HG02763 (cell line): Measurements from ENCODE around the gene GRIK4.
"Not testable (repeated sequence)": the region's sequence is repeated elsewhere in the genome, so short reads cannot be mapped to it uniquely, and the experiment has no call there.

Experiments
- ATAC-seq: cut with Tn5 transposase; IDR thresholded peaks from one replicate; pipeline ENCODE4 v1.9.1; 2021; ENCODE audit warnings: mild to moderate bottlenecking, moderate library complexity; ENCODE audit not compliant: unreplicated experiment

The GRIK4 gene

GRCh38 chr11:120511116-120511819, at the start of gene GRIK4:
GRIK4 (plus strand) TSS chr11:120511748; CDS start chr11:120660319, 148,571 bp downstream.
- ATAC-seq: peak; percentile 80

- ATAC-seq: no peak
Observed at GRCh38 chr11:120462825-120463224, 48.7 kb upstream of the GRIK4 start.

- no peak for ATAC-seq
Observed at GRCh38 chr11:120465921-120466534, 45.5 kb upstream of the GRIK4 start.

GRCh38 chr11:120467627-120468026, 43.9 kb upstream of the GRIK4 start:
- no peak for ATAC-seq

- ATAC-seq: no peak
Observed at GRCh38 chr11:120471131-120471530, 40.4 kb upstream of the GRIK4 start.

GRCh38 chr11:120471994-120472393, 39.6 kb upstream of the GRIK4 start:
- no peak for ATAC-seq

GRCh38 chr11:120473503-120473902, 38.0 kb upstream of the GRIK4 start:
- ATAC-seq: no peak

- ATAC-seq: no peak
Observed at GRCh38 chr11:120482149-120482548, 29.4 kb upstream of the GRIK4 start.

- ATAC-seq: no peak
Observed at GRCh38 chr11:120484722-120485121, 26.8 kb upstream of the GRIK4 start.

GRCh38 chr11:120486138-120486537, 25.4 kb upstream of the GRIK4 start:
- no peak for ATAC-seq

GRCh38 chr11:120489799-120490198, 21.7 kb upstream of the GRIK4 start:
- no peak for ATAC-seq

GRCh38 chr11:120492486-120492885, 19.1 kb upstream of the GRIK4 start:
- no peak for ATAC-seq

GRCh38 chr11:120494595-120494994, 17.0 kb upstream of the GRIK4 start:
- ATAC-seq: no peak

GRCh38 chr11:120499088-120499487, 12.5 kb upstream of the GRIK4 start:
- no peak for ATAC-seq

GRCh38 chr11:120499859-120500258, 11.7 kb upstream of the GRIK4 start:
- ATAC-seq: no peak

GRCh38 chr11:120500414-120501071, 11.0 kb upstream of the GRIK4 start:
- ATAC-seq: no peak

GRCh38 chr11:120501440-120501839, 10.1 kb upstream of the GRIK4 start:
- no peak for ATAC-seq

- no peak for ATAC-seq
Observed at GRCh38 chr11:120501976-120502755, 9.4 kb upstream of the GRIK4 start.

- not testable (repeated sequence) for ATAC-seq
Observed at GRCh38 chr11:120503529-120503928, 8.0 kb upstream of the GRIK4 start.

GRCh38 chr11:120505801-120506425, 5.6 kb upstream of the GRIK4 start:
- ATAC-seq: no peak
